Natural killer cell treated with Interleukin-12 subunit alpha and Interleukin-12 subunit beta and Interleukin-15 and Interleukin-18, amount 100 ng/mL, for 72 hours (primary cell): ENCODE results near the gene MAP3K5. TPM values are rescaled to one million over a fixed set of nuclear protein-coding genes. Genes with fewer than 3 reads are reported as not detected.
"Not testable (repeated sequence)": the region's sequence is repeated elsewhere in the genome, so short reads cannot be mapped to it uniquely, and the experiment has no call there.

ENCODE experiments used
- ATAC-seq, 2 donors: fragments of 150-1000 bp; cut with Tn5 transposase in 1 of 2; sonication (Bioruptor Pico), chemical (Tn5 transposase) in 1 of 2; 2 replicates each; pipeline ENCODE4 v1.10.0; 2021
- DNase-seq: peaks from one replicate; pipeline ENCODE4 v3.0.0; 2022; ENCODE audit warnings: low spot score
- H3K27ac Mint-ChIP-seq, 2 donors: 1 replicate in 1 of 2; 2 replicates in 1 of 2; pipeline ENCODE4 v1.8.0; 2022; ENCODE audit warnings: mixed read lengths in 2 of 2, mild to moderate bottlenecking in 1 of 2, moderate library complexity in 1 of 2
- H3K27me3 Mint-ChIP-seq, 2 donors: 1 replicate in 1 of 2; 2 replicates in 1 of 2; pipeline ENCODE4 v1.8.0; 2022; ENCODE audit warnings: mixed read lengths in 2 of 2
- H3K36me3 Mint-ChIP-seq: one replicate; pipeline ENCODE4 v1.8.0; 2022; ENCODE audit warnings: mixed read lengths
- H3K4me1 Mint-ChIP-seq, 2 donors: 1 replicate in 1 of 2; 2 replicates in 1 of 2; pipeline ENCODE4 v1.8.0; 2022; ENCODE audit warnings: low read depth in 2 of 2, mixed read lengths in 2 of 2, mild to moderate bottlenecking in 1 of 2
- H3K4me3 Mint-ChIP-seq: one replicate; pipeline ENCODE4 v1.8.0; 2022; ENCODE audit warnings: mixed read lengths
- H3K9me3 Mint-ChIP-seq: 2 replicates; pipeline ENCODE4 v1.8.0; 2022; ENCODE audit warnings: mixed read lengths
- total RNA-seq, 2 donors: library from RNA; stranded (reverse); gene quantifications; one replicate each; pipeline ENCODE4 v1.2.3, GENCODE V29; 2022

Gene MAP3K5
- total RNA-seq, 2 donors from 2014 or later: 27.9 to 33.0 TPM

DNA sequence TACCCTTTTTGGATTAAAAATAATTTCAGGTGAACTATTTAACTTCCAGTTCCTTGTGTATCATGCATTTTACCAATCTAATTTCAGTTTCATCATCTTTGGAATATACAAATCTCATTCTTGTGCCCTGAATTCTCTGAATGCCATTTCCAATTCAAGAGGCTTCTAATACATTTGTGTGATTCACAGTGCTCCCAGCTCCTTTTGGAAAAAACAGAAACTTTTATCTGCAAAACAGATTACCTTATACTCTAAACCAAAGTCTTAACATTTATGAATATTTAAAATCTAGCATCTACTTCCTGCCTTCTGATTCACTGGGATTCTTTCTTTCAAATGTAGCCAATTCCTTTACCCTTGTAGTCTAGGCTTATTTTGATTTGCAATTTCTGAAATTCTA, 19.0 kb upstream of the MAP3K5 start:
- H3K9me3 Mint-ChIP-seq: no peaks in the 10 kb centered on the region

GRCh38 chr6:136809091-136809860, 17.0 kb upstream of the MAP3K5 start:
- H3K36me3 Mint-ChIP-seq: no peaks in the 10 kb centered on the region
- H3K4me3 Mint-ChIP-seq: no peak overlapping the region
- no peaks in the 10 kb centered on the region for H3K4me1 Mint-ChIP-seq
- no peak for DNase-seq
- no peak for ATAC-seq
- H3K27ac Mint-ChIP-seq: no peak overlapping the region
- H3K9me3 Mint-ChIP-seq: no peaks in the 10 kb centered on the region
- peaks cover 0 to 2% of the 10 kb centered on the region in 2 donors for H3K27me3 Mint-ChIP-seq

More for the DNA sequence above, 19.0 kb upstream of the MAP3K5 start:
- ATAC-seq (no peak), DNase-seq (no peak)
- H3K36me3 Mint-ChIP-seq: no peaks in the 10 kb centered on the region
- no peak overlapping the region for H3K4me3 Mint-ChIP-seq
- peaks cover 0 to 2% of the 10 kb centered on the region in 2 donors for H3K27me3 Mint-ChIP-seq
- no peak overlapping the region for H3K27ac Mint-ChIP-seq
- no peaks in the 10 kb centered on the region for H3K4me1 Mint-ChIP-seq

GRCh38 chr6:136803608-136804007, 11.3 kb upstream of the MAP3K5 start:
- ATAC-seq: no peak
- H3K27me3 Mint-ChIP-seq: peaks cover 8 to 13% of the 10 kb centered on the region in 2 donors
- H3K4me3 Mint-ChIP-seq: no peak overlapping the region
- H3K27ac Mint-ChIP-seq: no peak overlapping the region
- H3K36me3 Mint-ChIP-seq: no peaks in the 10 kb centered on the region
- no peak for DNase-seq
- no peaks in the 10 kb centered on the region for H3K9me3 Mint-ChIP-seq
- H3K4me1 Mint-ChIP-seq: no peaks in the 10 kb centered on the region

DNA sequence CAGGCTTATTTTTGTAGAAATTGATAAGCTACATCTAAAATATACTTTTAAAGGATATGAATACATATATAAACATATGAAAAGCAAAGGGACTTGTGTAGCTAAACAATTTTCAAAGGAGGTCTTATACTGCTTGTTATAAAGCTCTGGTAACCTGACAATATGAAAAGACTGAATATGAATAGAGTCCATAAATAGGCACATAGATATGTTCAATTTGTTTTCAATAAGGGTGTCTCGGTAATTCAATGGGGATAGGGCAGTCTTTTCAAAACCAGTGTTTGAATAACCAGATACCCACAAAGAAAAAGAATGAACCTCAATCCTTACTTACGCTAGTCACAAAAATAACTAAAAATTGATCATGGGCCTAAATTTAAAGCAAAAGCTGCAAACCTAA, 9.3 kb upstream of the MAP3K5 start:
- DNase-seq: no peak
- Mint-ChIP-seq H3K36me3 (no peaks in the 10 kb centered on the region), H3K4me1 (no peaks in the 10 kb centered on the region), H3K27me3 (peaks cover 8 to 13% of the 10 kb centered on the region in 2 donors), H3K9me3 (no peaks in the 10 kb centered on the region), H3K4me3 (no peak overlapping the region), H3K27ac (no peak overlapping the region)
- no peak for ATAC-seq

DNA sequence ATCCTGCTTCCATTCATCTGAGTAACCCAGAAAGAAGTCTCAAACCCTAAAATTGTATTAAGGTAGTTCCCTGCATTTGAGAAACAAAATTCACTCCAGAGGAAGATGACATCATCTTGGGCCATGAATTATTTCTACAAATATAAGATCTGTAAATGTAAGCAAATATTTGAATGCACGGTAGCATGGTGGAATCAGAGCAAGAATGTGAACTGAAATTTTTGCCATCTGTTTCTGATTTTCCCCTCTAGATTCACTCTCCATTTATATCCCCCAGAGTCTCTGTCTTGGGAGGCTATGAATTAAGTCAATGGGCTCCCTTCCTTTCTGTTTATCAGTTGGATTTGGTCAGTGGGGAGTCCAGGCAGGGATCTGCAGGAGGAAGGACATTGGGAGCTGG, 5.8 kb upstream of the MAP3K5 start:
- H3K36me3 Mint-ChIP-seq: no peaks in the 10 kb centered on the region
- peaks cover 5 to 6% of the 10 kb centered on the region in 2 donors for H3K4me1 Mint-ChIP-seq
- H3K27ac Mint-ChIP-seq: no peak overlapping the region
- no peak overlapping the region for H3K4me3 Mint-ChIP-seq
- H3K9me3 Mint-ChIP-seq: no peaks in the 10 kb centered on the region
- ATAC-seq: no peak
- H3K27me3 Mint-ChIP-seq: peaks cover 8 to 13% of the 10 kb centered on the region in 2 donors
- DNase-seq: no peak

GRCh38 chr6:136795996-136796395, 3.7 kb upstream of the MAP3K5 start:
- DNase-seq (no peak), ATAC-seq (no peak)
- H3K4me3 Mint-ChIP-seq: no peak overlapping the region
- peaks cover 4% of the 10 kb centered on the region for H3K36me3 Mint-ChIP-seq
- H3K27ac Mint-ChIP-seq: no peak overlapping the region
- peaks cover 11 to 12% of the 10 kb centered on the region in 2 donors for H3K4me1 Mint-ChIP-seq
- no peaks in the 10 kb centered on the region for H3K27me3 Mint-ChIP-seq
- H3K9me3 Mint-ChIP-seq: no peaks in the 10 kb centered on the region

DNA sequence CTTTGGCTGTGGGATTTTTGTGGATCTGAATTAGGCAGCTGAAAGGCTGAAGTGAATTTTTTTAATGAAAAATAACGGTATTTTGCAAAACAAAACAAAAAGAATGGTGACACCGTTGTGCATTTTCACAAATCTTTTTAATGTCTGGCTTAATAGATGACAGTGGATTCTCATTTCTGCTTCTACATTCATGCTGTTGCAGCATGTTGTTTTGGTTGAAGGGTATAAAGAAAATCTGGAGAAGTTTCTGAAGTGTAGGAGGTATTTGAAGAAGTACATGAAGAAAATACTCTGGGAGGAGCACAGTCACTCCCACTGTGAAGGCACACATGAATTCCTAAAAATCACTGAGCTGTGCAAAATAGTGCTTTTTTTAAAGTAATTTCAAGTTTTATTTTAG, 3.1 kb upstream of the MAP3K5 start:
- peaks cover 11 to 17% of the 10 kb centered on the region in 2 donors for H3K4me1 Mint-ChIP-seq
- DNase-seq (no peak), ATAC-seq (no peak)
- H3K4me3 Mint-ChIP-seq: no peak overlapping the region
- no peaks in the 10 kb centered on the region for H3K9me3 Mint-ChIP-seq
- H3K27ac Mint-ChIP-seq: peak overlapping the region in 1 of 2 donors; percentile 59
- peaks cover 6% of the 10 kb centered on the region for H3K36me3 Mint-ChIP-seq
- H3K27me3 Mint-ChIP-seq: no peaks in the 10 kb centered on the region

- DNase-seq: no peak
- Mint-ChIP-seq H3K4me3 (peak overlapping the region; percentile 96), H3K27ac (peak overlapping the region; percentile 86 to 92), H3K4me1 (peaks cover 21 to 29% of the 10 kb centered on the region in 2 donors), H3K27me3 (no peaks in the 10 kb centered on the region), H3K36me3 (peaks cover 10% of the 10 kb centered on the region), H3K9me3 (no peaks in the 10 kb centered on the region)
- ATAC-seq: no peak
These were observed 1.1 kb upstream of the MAP3K5 start for GRCh38 chr6:136793363-136793762.

GRCh38 chr6:136792095-136792409, 225 bp downstream of the MAP3K5 start:
- no peak for DNase-seq
- no peak for ATAC-seq
- Mint-ChIP-seq H3K36me3 (peaks cover 12% of the 10 kb centered on the region), H3K27ac (no peak overlapping the region), H3K4me3 (peak overlapping the region; percentile 96), H3K27me3 (no peaks in the 10 kb centered on the region), H3K4me1 (peaks cover 33 to 42% of the 10 kb centered on the region in 2 donors), H3K9me3 (no peaks in the 10 kb centered on the region)

- no peaks in the 10 kb centered on the region for H3K9me3 Mint-ChIP-seq
- H3K4me1 Mint-ChIP-seq: peaks cover 36 to 46% of the 10 kb centered on the region in 2 donors
- no peaks in the 10 kb centered on the region for H3K27me3 Mint-ChIP-seq
- peak; percentile 12 to 45 for ATAC-seq
- H3K4me3 Mint-ChIP-seq: peak overlapping the region; percentile 96
- peak overlapping the region; percentile 94 to 96 for H3K27ac Mint-ChIP-seq
- peak; percentile 77 for DNase-seq
- H3K36me3 Mint-ChIP-seq: peaks cover 12% of the 10 kb centered on the region
These were observed 782 bp downstream of the MAP3K5 start for GRCh38 chr6:136791296-136792094.

GRCh38 chr6:136790411-136791295, 1.6 kb downstream of the MAP3K5 start:
- Mint-ChIP-seq H3K4me3 (peak overlapping the region; percentile 96), H3K27ac (peak overlapping the region; percentile 94 to 96), H3K36me3 (peaks cover 14% of the 10 kb centered on the region), H3K9me3 (no peaks in the 10 kb centered on the region), H3K27me3 (no peaks in the 10 kb centered on the region), H3K4me1 (peaks cover 40 to 53% of the 10 kb centered on the region in 2 donors)
- DNase-seq (no peak), ATAC-seq (no peak)

DNA sequence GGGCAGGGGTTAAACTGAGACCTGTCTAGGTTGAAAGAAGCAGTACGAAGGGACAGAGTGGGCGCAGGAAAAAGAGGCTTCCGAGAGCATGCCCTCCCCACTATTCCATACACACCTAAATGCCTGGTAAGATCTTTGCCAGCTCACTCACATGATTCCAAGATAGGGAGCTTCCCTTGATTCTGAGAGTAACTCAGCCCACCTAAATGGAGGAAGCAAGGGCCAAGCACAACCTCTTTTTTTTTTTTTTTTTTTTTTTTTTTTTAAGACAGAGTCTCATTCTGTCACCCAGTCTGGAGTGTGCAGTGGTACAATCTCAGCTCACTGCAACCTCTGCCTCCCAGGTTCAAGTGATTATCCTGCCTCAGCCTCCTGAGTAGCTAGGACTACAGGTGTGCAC, 2.8 kb downstream of the MAP3K5 start:
- peaks cover 26% of the 10 kb centered on the region for H3K36me3 Mint-ChIP-seq
- peaks cover 52 to 65% of the 10 kb centered on the region in 2 donors for H3K4me1 Mint-ChIP-seq
- not testable (repeated sequence) for ATAC-seq, DNase-seq, H3K9me3 Mint-ChIP-seq, H3K27me3 Mint-ChIP-seq
- peak overlapping the region; percentile 94 to 96 for H3K27ac Mint-ChIP-seq
- peak overlapping the region; percentile 96 for H3K4me3 Mint-ChIP-seq

DNA sequence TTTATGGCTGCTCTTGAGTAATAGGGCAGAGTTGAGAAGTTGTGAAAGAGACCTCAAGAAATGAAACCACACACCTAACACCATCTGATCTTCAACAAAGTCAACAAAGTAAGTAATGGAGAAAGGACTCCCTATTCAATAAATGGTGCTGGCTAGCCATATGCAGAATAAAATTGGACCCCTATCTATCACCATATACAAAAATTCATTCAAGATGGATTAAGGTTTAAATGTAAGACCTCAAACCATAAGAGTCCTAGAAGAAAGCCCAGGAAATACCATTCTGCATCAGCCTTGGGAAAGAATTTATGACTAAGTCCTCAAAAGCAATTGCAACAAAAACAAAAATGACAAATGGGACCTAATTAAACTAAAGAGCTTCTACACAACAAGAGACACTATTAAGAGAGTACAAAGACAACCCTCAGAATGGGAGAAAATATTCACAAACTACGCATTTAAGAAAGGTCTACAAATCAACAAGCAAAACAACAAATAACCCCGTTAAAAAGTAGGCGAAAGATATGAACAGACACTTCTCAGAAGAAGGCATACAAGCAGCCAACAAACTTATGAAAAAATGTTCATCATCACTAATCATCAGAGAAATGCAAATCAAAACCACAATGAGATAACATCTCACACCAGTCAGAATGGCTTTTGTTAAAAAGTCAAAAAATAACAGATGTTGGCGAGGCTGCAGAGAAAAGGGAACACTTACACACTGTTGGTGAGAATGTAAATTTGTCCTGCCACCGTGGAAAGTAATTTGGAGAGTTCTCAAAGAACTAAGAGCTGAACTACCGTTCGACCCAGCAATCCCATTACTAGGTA, 4.0 kb downstream of the MAP3K5 start:
- Mint-ChIP-seq H3K4me3 (peak overlapping the region; percentile 83), H3K27ac (peak overlapping the region; percentile 94 to 96), H3K36me3 (peaks cover 33% of the 10 kb centered on the region), H3K9me3 (no peaks in the 10 kb centered on the region), H3K27me3 (no peaks in the 10 kb centered on the region), H3K4me1 (peaks cover 61 to 73% of the 10 kb centered on the region in 2 donors)
- ATAC-seq (peak; percentile 31 to 57), DNase-seq (no peak)
